GM19463 (cell line): ENCODE results near the gene DCST1.

Source experiments
- ATAC-seq: cut with Tn5 transposase; IDR thresholded peaks from one replicate; pipeline ENCODE4 v1.9.1; 2021; ENCODE audit warnings: mild to moderate bottlenecking, moderate library complexity; ENCODE audit not compliant: unreplicated experiment

The DCST1 gene

DNA sequence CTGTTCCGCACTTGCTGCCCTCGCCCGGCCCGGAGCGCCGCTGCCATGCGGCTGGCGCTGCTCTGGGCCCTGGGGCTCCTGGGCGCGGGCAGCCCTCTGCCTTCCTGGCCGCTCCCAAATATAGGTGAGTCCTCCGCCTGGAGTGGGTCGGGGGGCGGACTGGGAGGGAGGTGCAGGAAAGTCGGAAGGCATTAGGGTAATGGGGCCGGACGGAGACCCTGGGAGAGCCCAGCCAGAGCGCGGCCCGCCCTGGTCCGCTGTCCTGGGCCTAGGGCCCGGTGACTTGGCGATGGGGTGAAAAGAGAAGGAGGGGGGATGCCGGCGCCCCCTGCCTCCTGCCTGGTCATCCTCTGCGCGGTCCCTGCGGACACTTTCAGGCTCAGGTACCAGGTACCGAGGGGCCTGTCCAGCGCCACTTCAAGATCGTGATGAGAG is 17.7 kb downstream of the DCST1 start:
- peak; percentile 6 for ATAC-seq

DNA sequence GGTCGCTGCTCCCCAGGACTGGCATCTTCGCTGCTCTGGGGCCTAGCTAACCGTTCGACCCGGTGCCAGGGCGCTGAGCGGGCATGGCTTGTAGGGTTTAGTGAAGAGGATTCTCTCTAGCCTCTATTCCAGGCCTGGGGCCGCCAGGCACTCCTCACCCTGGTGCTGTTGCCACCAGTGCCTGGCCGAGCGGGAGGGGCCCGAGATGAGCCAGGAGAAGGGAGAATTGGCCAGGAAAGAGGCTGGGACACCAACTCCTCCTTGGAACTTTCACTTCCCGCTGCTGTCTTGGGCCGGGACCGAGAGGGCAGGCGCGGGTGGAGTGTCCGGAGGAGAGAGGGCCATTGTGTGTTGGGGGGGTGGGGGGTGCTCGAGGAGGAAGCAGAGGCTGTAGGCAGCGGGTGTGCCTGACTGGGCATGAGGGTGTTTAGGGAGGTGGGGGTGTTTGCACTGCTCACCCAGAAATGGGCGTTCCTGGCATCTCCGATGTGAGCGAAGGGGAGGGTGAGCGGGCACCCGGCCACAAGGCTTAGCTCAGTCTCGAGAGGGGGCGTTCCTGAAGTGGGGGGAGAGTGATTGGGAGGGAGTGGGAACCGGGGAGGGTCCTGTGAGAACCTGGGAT is 18.3 kb downstream of the DCST1 start:
- no peak for ATAC-seq

DNA sequence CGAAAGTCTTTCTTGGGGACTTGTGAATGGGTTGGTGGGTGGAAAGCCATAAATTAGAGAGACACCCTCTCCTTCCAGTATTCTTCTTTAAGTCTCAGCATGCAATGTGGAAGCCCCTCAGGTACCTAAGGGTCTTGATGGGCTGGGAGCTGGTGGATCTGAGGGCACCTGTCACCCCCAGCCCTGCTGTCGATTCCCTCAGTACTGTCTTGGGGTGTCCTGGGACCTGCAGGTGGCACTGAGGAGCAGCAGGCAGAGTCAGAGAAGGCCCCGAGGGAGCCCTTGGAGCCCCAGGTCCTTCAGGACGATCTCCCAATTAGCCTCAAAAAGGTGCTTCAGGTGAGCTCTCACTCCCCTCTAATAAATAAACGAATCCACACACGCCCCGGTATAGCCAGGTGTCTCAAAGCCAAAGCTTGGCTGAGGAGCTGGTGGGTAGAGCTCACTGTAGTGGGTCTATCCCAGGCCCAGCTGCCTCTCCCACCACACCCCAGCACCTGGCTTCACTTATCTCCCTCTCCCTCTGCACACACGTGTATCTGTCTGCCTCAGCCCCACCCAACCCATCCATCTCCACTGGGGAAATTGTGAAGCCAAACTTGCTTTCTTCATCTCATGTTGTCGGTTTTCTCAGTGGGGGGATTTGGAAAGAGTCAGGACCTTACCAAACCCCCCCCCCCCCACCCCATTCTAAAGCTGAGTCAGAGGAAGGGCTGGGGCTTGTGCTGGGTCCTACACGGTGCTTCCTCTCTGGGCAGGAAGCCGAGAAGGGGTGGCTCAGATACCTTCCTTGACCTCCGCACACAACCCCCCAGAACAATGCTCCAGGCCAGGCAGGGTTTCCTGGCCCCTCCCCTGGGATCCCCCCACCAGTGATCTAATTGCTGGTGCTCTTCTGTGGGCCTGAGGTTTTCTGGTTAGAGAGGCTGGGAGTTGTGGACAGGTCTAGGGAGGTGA is 19.1 kb downstream of the DCST1 start:
- ATAC-seq, result no peak

DNA sequence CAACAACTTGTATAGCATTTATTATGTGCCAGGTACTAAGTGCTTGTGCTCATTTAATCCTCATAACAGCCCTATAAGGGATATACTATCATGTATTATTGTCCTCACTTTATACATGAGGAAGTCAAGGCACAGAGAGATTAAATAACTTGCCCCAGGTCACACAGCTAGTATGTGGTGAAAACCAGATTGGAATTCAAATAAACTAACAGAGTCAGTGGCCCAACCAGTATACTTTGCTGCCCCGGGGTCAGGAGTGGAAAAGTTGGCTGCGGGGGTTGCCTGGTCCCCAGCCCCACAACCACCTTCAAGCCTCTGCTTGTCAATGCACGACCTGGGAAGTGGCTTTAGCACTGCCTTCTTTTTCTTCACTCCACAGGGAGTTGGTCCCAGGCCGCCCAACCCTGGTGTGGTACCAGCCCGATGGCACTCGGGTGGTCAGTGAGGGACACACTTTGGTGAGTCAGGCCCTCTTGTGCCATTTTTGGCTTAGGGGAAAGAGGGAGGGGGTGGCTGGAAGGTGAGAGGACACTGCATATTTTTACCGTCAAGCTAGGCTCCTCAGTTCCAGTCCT is 20.0 kb downstream of the DCST1 start:
- ATAC-seq, result no peak

DNA sequence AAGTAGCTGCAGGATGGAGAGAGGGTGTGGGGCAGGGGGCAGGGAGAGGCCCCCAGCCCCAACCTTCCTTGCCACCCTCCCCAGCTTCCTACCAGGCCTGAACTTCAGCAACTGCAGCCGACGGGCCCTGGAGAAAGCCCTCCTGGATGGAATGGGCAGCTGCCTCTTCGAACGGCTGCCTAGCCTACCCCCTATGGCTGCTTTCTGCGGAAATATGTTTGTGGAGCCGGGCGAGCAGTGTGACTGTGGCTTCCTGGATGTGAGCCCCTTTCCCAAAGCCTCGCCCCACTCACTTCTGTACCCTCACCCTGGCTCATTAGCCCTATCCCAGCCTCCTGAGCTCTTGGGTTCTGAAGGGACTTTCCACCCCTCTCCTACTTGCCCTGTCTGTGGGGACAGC is 23.5 kb downstream of the DCST1 start:
- no peak for ATAC-seq

DNA sequence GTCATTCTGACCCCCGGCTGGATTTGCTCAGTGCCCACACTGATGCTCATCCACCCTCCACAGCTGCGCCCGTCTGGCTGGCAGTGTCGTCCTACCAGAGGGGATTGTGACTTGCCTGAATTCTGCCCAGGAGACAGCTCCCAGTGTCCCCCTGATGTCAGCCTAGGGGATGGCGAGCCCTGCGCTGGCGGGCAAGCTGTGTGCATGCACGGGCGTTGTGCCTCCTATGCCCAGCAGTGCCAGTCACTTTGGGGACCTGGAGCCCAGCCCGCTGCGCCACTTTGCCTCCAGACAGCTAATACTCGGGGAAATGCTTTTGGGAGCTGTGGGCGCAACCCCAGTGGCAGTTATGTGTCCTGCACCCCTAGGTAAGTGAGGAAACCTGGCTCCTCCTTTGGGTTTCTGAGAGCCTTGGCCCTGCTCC is 24.2 kb downstream of the DCST1 start:
- ATAC-seq, result no peak

DNA sequence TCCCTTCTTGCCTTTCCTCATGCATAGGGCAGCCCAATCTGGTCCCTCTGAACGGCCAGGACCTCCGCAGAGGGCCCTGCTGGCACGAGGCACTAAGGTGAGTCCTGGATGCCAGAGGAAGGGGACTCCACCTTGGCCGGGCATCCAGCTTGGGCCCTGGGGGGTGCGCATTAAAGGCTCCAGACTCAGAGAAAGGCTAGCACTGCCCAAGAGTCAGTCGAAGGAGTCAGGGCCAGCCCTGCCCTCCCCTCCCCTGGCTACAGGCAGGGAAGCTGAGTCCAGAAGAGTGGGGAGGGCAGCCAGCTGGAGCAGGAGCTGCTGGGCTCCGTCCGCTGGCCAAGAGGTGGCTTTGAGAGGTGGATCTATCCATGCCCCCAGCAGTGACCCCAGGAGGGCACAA is 27.1 kb downstream of the DCST1 start:
- no peak for ATAC-seq

DNA sequence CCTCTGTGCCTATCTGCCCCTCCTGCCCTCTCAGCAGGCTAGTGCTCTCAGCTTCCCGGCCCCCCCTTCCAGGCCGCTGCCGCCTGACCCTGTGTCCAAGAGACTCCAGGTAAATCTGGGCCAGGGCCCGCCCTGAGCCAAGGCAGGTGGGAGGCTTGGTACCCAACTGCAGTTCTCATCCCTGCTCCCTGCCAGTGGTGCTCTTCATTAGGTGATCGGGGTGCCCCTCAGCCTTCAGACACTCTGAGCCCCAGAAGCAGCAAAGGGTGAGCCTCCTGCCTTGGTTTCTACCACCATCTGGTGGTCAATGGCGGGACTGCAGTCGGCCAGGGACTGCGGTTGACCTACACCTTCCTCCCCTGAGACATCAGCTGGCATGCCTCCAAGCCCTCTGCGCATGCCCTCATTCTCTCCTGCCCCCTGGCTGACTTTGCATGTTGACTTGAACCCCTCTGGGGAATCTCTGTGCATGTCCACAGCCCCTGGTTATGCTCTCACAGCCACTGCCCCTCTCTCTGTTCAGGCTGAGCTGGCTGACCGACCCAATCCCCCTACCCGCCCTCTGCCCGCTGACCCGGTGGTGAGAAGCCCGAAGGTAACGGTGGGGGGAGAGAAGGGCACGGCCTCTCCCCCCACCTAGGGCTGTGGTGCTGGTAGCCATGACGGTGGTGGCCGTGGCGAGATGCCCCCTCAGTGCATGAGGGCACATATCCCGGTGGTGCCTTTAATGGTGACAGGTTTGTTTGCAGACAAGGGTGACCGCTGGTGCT is 27.9 kb downstream of the DCST1 start:
- peak; percentile 40 for ATAC-seq

DNA sequence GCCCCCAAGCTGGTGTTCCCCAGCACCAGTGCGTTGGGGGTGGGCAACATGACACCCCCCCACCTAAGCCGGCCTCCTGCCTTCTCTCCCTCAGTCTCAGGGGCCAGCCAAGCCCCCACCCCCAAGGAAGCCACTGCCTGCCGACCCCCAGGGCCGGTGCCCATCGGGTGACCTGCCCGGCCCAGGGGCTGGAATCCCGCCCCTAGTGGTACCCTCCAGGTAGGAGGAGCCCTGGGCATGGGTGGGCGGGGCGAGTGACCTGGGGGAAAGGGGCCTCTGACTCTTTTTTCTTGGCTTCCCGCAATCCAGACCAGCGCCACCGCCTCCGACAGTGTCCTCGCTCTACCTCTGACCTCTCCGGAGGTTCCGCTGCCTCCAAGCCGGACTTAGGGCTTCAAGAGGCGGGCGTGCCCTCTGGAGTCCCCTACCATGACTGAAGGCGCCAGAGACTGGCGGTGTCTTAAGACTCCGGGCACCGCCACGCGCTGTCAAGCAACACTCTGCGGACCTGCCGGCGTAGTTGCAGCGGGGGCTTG is 28.6 kb downstream of the DCST1 start:
- no peak for ATAC-seq

DNA sequence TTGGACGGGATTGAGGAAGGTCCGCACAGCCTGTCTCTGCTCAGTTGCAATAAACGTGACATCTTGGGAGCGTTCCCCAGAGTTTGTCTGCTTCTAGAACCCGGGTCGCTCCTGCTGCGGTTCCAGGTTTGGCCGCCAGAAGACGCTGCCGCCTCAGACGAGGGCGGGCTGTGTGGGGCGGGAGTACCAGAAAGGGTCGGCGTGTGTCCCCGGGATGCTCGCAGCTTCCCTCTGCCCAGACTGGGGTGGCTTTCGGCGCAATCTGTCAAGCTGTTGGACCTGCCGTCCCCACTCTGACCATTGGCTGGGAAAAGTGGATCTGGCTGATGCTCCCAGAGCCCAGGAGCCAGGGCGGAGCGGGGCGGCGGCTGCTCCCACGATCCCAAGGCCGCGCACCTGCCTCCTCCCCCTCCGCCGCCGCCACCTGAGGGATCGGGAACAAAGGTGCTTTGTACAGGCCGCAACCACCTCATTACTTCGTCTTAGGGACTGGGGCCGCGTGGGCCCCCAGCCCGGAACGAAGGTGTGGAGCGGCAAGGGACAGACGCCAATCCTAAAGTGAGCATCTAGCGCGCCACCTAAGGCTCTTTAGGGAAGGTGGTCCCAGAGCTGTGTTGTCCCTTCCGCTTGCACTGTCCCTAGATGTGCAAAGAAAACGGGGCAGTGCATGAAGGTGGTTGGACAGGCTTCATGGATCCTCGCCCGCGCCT is 29.2 kb downstream of the DCST1 start:
- no peak for ATAC-seq

DNA sequence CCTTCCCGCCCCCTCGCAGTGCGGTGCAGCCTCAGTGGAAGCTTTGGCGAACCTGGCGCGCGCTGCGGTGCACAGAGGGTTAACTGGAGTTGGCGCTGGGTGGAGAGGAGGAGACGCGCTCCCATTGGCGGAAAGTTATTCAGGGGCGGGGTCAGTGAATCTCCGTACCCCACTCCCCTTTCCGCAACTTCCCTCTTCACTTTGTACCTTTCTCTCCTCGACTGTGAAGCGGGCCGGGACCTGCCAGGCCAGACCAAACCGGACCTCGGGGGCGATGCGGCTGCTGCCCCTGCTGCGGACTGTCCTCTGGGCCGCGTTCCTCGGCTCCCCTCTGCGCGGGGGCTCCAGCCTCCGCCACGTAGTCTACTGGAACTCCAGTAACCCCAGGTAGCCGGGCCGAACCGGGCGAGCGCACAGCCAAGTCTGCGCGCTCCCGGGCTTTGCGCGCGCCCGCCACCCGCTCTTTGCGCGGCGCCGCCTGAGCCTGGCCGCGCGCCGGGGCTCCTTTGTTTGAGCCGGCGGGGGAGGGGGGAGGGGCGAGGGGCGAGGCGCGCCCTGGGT is 30.0 kb downstream of the DCST1 start, which contains the start of gene EFNA4:
Gene EFNA4, plus strand, starts transcription at position 191 of the 561 bp plus-strand sequence. Its CDS starts 84 bp downstream, at position 275.
- peak; percentile 75 for ATAC-seq

DNA sequence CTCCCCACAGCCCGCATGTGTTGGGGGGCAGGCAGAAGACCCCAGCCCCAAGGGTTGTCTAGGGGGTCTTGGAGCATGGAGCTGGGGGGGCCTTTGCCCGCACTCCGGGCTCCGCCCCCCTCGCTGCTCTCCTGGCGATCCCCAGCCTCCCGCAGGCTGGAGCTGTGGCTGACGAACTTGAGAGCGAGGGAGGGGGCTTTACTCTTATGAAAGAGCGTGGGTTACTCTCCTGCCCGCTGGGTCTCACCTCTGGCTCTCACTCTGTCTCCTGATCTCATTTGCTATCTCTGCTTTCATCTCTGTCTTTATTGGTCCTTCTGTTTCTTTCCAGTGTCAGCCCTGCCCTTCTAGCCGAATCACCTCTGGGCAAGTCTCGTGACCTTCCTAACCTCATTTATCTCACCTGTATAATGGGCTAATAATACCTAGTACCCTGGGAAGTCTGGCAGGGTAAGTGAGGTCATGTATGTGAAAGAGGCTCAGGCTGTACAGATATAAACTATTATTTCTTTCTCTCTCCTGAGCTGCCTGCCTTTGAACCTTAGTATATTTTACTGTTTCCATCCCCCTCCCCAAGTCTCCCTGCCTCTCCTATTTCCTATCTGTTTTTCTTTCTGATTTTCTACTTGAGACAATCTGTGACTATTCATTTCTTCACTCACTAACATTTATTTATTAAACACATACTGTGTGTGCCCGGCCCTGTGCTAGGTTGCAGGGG is 30.6 kb downstream of the DCST1 start:
- no peak for ATAC-seq

DNA sequence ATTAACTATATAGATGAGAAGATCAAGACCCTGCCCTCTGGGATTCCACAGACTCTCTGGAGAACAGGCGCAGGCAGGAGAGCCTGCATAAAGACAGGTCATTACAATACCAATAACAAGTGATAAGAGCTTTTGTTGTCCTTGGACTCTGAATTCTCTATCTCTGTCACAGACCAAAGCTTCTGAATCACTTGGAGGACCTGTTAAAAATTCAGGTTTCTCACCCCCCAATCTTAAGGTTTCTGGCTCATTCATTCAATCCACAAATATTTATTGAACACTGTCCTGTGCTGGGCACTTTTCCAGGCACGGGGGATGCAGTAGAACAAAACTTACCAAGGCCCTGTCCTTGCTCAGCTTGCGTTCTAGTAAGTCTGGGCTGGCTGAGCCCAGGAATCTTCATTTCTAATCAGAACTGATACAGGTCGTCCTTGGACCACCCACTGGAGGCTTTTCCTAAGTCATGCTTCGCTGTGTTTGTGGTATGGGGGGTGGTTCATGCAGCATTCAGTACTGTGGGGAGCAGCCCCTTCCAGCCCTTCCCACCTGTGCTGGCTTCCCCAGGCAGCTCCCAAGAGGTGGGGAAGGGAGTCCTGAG is 31.3 kb downstream of the DCST1 start:
- no peak for ATAC-seq

DNA sequence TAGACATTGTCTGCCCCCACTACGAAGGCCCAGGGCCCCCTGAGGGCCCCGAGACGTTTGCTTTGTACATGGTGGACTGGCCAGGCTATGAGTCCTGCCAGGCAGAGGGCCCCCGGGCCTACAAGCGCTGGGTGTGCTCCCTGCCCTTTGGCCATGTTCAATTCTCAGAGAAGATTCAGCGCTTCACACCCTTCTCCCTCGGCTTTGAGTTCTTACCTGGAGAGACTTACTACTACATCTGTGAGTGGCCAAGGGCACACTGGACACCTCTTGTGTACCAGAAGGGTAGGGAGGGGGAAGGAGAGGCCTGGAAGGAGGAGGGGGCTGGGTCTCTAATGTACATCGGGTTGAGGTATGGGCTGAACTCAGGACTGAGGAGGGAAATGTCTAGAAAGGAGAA is 33.2 kb downstream of the DCST1 start:
- no peak for ATAC-seq

DNA sequence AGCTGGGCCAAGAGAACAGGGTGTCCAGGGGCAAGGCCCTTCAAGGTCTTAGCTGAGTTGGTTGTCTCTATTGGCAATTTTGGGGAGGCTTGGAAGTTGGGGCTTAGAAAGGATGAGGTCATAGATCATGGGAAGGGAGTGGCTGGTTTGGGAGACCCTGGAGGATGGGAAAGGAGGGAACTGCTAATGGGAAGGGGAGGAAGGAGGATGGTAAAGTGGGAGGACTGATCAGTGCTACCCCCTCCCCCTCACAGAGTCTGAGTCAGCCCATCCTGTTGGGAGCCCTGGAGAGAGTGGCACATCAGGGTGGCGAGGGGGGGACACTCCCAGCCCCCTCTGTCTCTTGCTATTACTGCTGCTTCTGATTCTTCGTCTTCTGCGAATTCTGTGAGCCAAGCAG is 35.0 kb downstream of the DCST1 start:
- ATAC-seq, result no peak

DNA sequence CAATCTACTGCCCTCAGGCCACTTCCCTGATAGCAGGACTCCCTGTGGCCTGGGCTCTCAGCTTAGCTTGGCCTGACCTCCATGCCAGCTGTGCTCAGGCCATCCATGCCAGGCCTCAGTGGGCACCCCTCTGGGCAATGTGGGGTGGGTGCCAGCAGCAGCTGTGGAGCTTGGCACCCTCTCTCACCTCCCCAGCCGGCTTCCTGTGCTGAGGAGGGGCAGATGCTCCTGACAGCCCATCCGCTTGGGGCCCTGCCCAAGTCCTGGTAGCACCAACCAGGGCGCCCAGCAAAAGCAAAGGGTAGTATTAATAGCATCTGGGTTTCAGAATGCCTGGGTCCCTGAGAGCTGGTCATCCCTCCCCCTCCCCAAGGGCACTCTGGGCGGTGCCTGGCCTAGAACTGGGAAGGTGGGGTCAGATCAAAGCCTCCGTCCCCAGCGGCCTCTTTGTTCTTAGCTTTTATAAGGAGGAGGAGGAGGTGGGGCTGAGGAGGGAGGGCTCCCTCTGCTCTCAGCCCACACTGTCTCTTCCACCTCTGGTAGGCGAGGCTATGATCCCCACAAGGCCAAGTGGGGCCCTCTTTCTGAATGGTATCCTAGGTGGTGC is 36.0 kb downstream of the DCST1 start:
- ATAC-seq, result no peak

DNA sequence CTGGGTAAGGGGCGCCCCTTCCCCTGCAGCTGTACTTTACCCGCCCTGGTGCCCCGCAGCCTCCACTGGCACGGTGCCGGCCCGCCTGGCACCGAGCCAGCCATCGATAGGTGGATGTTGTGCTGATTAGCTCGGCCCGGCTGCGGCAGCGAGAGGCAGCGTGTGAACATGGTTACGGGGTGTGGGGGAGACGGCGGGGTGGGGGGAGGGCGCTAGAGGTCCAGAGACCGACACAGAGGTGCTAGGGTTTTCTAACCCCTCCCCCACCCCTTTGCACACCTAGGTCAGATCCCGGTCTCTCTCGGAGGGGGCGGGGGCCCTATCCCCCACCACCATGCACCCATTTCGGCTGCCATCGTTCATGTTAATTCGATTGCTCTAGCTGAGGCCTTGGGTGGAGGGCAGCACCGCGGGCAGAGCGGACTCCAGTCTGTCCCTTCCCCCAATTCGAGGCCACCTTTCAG is 36.6 kb downstream of the DCST1 start:
- no peak for ATAC-seq
